ENCODE data around the gene RPS6KA3.

GRCh38 chrX:20315140-20315539, 48.4 kb upstream of the RPS6KA3 start:
- no peak for TF ChIP-seq CTCF (IDR thresholded peaks at IDR 0.05 in 2 of 3, conservative IDR thresholded peaks at IDR 0.05 in 1 of 3; ENCODE audit: borderline replicate concordance in 1 of 3, insufficient read depth in 1 of 3, low read depth in 2 of 3, low read length in 2 of 3)
- no peak for TF ChIP-seq POLR2A (IDR thresholded peaks at IDR 0.05; ENCODE audit: borderline replicate concordance, extremely low read depth, insufficient read depth, insufficient read length)
- TF ChIP-seq EZH2 (IDR thresholded peaks at IDR 0.05) = no peak
- no peak for TF ChIP-seq YY1 (IDR thresholded peaks at IDR 0.05; ENCODE audit: extremely low read depth, insufficient replicate concordance, low read depth, low read length)
- TF ChIP-seq ZBTB33 (IDR thresholded peaks at IDR 0.05; ENCODE audit: extremely low read depth, insufficient replicate concordance, low read length) = no peak
- TF ChIP-seq ATF3 (IDR thresholded peaks at IDR 0.05) = no peak
- TF ChIP-seq SRF (IDR thresholded peaks at IDR 0.05; ENCODE audit: low read depth) = no peak
- TF ChIP-seq MAX (IDR thresholded peaks at IDR 0.05) = no peak
- no peak for TF ChIP-seq CEBPB (IDR thresholded peaks at IDR 0.05; ENCODE audit: low read depth)
- TF ChIP-seq POLR2AphosphoS5 (IDR thresholded peaks at IDR 0.05; ENCODE audit: low read depth, low read length) = no peak
- no peak for TF ChIP-seq REST (IDR thresholded peaks at IDR 0.05; ENCODE audit: low read depth)

Measured in HCT116 (cell line).